Mammary epithelial cell (primary cell): ENCODE measurements around the gene EVC.

Experiments
- EZH2 ChIP-seq: IDR thresholded peaks from 2 replicates; pipeline ENCODE4 v1.6.1; 2012; ENCODE audit warnings: low read length, inconsistent platforms, borderline replicate concordance
- TF ChIP-seq, protein P1 (sequence below), 2 donors: IDR thresholded peaks in 1 of 2; conservative IDR thresholded peaks in 1 of 2; 2 replicates each; pipeline ENCODE4 v1.5.1; 2011 to 2012; ENCODE audit warnings: inconsistent platforms in 2 of 2, low read length in 2 of 2, mild to moderate bottlenecking in 2 of 2, control low read depth in 1 of 2, low read depth in 1 of 2; ENCODE audit not compliant: insufficient read depth in 1 of 2; ENCODE audit errors: extremely low read depth in 1 of 2

DNA sequence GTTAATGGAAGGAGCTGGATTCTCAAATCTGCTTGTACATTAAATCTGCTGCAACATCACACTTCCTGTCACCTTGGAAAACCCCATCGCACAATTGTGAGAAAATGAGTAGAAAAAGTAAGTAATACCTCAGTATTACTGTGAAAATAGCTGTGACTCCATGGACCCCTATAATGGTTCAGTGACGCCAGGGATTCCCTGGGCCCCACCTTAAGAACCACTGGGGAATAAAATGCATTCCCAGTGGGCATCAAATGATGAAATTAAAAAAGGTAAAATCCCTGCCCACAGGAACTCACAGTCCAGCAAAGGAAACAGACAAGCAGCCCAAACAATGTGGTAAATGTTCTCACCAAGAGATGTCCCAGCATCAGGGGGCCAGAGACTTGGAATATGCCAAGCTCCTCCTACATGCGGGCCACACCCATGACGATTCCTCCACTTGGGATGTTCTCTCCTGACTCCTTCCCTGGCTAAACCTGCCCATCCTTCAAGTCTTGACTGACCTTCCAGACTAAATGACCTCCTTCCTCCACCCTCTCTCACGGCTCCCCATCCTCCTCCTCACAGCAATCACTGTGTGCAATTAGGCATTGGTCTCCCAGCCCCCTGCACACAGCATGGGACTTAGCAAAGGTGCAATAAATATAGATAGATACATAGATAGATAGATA is 5.2 kb upstream of the EVC start:
- TF ChIP-seq, protein P1, sequence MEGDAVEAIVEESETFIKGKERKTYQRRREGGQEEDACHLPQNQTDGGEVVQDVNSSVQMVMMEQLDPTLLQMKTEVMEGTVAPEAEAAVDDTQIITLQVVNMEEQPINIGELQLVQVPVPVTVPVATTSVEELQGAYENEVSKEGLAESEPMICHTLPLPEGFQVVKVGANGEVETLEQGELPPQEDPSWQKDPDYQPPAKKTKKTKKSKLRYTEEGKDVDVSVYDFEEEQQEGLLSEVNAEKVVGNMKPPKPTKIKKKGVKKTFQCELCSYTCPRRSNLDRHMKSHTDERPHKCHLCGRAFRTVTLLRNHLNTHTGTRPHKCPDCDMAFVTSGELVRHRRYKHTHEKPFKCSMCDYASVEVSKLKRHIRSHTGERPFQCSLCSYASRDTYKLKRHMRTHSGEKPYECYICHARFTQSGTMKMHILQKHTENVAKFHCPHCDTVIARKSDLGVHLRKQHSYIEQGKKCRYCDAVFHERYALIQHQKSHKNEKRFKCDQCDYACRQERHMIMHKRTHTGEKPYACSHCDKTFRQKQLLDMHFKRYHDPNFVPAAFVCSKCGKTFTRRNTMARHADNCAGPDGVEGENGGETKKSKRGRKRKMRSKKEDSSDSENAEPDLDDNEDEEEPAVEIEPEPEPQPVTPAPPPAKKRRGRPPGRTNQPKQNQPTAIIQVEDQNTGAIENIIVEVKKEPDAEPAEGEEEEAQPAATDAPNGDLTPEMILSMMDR (conservative IDR thresholded peaks at IDR 0.05 in 1 of 2, IDR thresholded peaks at IDR 0.05 in 1 of 2; ENCODE audit: extremely low read depth in 1 of 2, insufficient read depth in 1 of 2, low read depth in 1 of 2, low read length in 2 of 2), result no peak
- no peak for TF ChIP-seq EZH2
